ENCODE data around the gene KCNIP4. TPM values are rescaled to one million over a fixed set of nuclear protein-coding genes. Genes with fewer than 3 reads are reported as not detected.

KCNIP4 gene
- total RNA-seq, 1 donor from 2014 or later = 6.2 TPM

- TF ChIP-seq CTCF (conservative IDR thresholded peaks at IDR 0.05) = no peak
- H3K27ac Mint-ChIP-seq = no peak overlapping the region
- H3K36me3 Mint-ChIP-seq = peaks cover 63% of the 10 kb centered on the region
- no peaks in the 10 kb centered on the region for H3K27me3 Mint-ChIP-seq
- H3K4me3 Mint-ChIP-seq = no peak overlapping the region
- DNase-seq (ENCODE audit: extremely low spot score, unreplicated experiment) = no peak
- H3K9me3 Mint-ChIP-seq = peaks cover 4% of the 10 kb centered on the region
- no peaks in the 10 kb centered on the region for H3K4me1 Mint-ChIP-seq (ENCODE audit: unreplicated experiment)
Measured at GRCh38 chr4:20723463-20723862, 1225.1 kb downstream of the KCNIP4 start.

DNA sequence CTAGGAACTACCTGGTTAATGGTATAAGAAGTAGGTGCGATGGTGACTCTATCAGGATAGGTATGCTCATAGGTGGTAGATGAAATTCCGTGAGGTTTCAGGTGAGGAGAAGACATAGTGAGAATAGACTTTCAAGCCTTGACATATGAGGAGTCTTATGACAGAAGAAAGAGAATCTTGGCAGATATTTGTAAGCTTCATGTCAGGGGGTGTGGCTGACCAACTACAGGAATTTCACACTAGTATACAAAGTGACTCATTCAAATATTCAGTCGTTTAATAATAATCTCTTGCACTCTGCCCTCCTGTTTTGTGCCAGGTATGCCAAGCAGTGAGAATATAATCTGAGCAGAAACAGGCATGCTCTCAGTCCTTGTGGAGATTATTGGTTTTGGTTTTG is 1225.6 kb downstream of the KCNIP4 start:
- Mint-ChIP-seq H3K4me3 (no peak overlapping the region), H3K4me1 (ENCODE audit: unreplicated experiment) (no peaks in the 10 kb centered on the region), H3K27me3 (no peaks in the 10 kb centered on the region), H3K27ac (no peak overlapping the region), H3K9me3 (peaks cover 4% of the 10 kb centered on the region), H3K36me3 (peaks cover 68% of the 10 kb centered on the region)
- no peak for DNase-seq (ENCODE audit: extremely low spot score, unreplicated experiment)
- no peak for TF ChIP-seq CTCF (conservative IDR thresholded peaks at IDR 0.05)

GRCh38 chr4:20711335-20711734 is 1237.2 kb downstream of the KCNIP4 start:
- no peak overlapping the region for H3K4me3 Mint-ChIP-seq
- H3K36me3 Mint-ChIP-seq = peaks cover 26% of the 10 kb centered on the region
- no peaks in the 10 kb centered on the region for H3K27me3 Mint-ChIP-seq
- no peak for DNase-seq (ENCODE audit: extremely low spot score, unreplicated experiment)
- H3K27ac Mint-ChIP-seq = no peak overlapping the region
- H3K9me3 Mint-ChIP-seq = no peaks in the 10 kb centered on the region
- no peak for TF ChIP-seq CTCF (conservative IDR thresholded peaks at IDR 0.05)
- H3K4me1 Mint-ChIP-seq (ENCODE audit: unreplicated experiment) = no peaks in the 10 kb centered on the region

- H3K27me3 Mint-ChIP-seq = no peaks in the 10 kb centered on the region
- no peak for TF ChIP-seq CTCF (conservative IDR thresholded peaks at IDR 0.05)
- peak; percentile 92 for DNase-seq (ENCODE audit: extremely low spot score, unreplicated experiment)
- peak within 1 kb of the TSS; percentile 95 for H3K4me3 Mint-ChIP-seq
- H3K27ac Mint-ChIP-seq = peak within 1 kb of the TSS; percentile 95
- no peaks in the 10 kb centered on the region for H3K9me3 Mint-ChIP-seq
- H3K36me3 Mint-ChIP-seq = peaks cover 3% of the 10 kb centered on the region
- peaks cover 21% of the 10 kb centered on the region for H3K4me1 Mint-ChIP-seq (ENCODE audit: unreplicated experiment)
Measured at GRCh38 chr4:20700007-20700761, 1248.4 kb downstream of the KCNIP4 start, which contains the start of gene PACRGL. Gene PACRGL, plus strand, starts transcription at chr4:20700458. Its CDS starts 4,024 bp downstream, at chr4:20704482.

DNA sequence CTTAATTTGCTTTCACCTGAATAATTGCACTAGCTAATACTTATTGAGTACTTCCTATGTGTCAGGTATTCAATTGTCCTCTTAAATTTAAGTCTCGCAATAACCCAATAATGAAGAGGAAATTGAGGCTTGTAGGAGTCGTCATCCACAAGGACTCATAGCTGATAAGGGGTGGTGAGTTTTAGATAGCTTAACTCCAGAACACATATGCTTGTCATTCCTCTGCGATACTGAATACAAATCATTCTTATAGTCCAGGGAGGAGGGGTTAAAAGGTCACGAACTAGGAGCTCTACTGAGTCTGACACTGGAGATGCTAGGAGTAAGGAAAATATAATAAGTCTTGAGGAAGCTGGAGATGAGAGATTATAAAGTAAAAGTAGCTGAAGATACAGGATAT is 1249.8 kb downstream of the KCNIP4 start:
- DNase-seq (ENCODE audit: extremely low spot score, unreplicated experiment) = no peak
- peaks cover 8% of the 10 kb centered on the region for H3K27me3 Mint-ChIP-seq
- peaks cover 21% of the 10 kb centered on the region for H3K4me1 Mint-ChIP-seq (ENCODE audit: unreplicated experiment)
- no peaks in the 10 kb centered on the region for H3K36me3 Mint-ChIP-seq
- H3K9me3 Mint-ChIP-seq = no peaks in the 10 kb centered on the region
- peak overlapping the region; percentile 70 for H3K27ac Mint-ChIP-seq
- TF ChIP-seq CTCF (conservative IDR thresholded peaks at IDR 0.05) = no peak
- peak overlapping the region; percentile 80 for H3K4me3 Mint-ChIP-seq
